A673 (cell line): ENCODE data around the gene KAZN. TPM values are rescaled to one million over a fixed set of nuclear protein-coding genes. Genes with fewer than 3 reads are reported as not detected.

ENCODE experiments used
- BruUV-seq: library from RNA; stranded (reverse); fragments of 400-500 nt; replicated peaks from 2 replicates; lab custom pipeline; 2021; lab: Mats Ljungman, UMichigan
- CTCF ChIA-PET: fragments of 300-600 bp; sonication (Branson Sonifier 250); formaldehyde crosslinking; loops from one replicate; lab custom pipeline; 2022; ENCODE audit warnings: antibody characterized with exemption; lab: Charles Lee
- POLR2A ChIA-PET: fragments of 300-600 bp; sonication (Branson Sonifier 250); formaldehyde crosslinking; loops from one replicate; lab custom pipeline; 2022; ENCODE audit warnings: antibody characterized with exemption; ENCODE audit not compliant: low non-redundant PET; lab: Charles Lee
- DNase-seq: peaks from one replicate; pipeline ENCODE4 v3.0.0-alpha.2; 2015; ENCODE audit warnings: low spot score
- H3K27ac ChIP-seq: fragments of 200-600 bp; sonication (generic); 2 replicates; pipeline ENCODE4 v1.5.1; 2016; ENCODE audit warnings: mixed run types, low read depth, mild to moderate bottlenecking, mixed read lengths, antibody characterized with exemption, low read length; ENCODE audit not compliant: poor library complexity, severe bottlenecking
- H3K27me3 ChIP-seq: fragments of 200-600 bp; sonication (generic); replicated peaks from 2 replicates; pipeline ENCODE4 v1.6.1; 2017; ENCODE audit warnings: mixed run types, low read depth, mild to moderate bottlenecking, mixed read lengths, antibody characterized with exemption, low read length; ENCODE audit not compliant: insufficient read depth, poor library complexity
- H3K36me3 ChIP-seq: fragments of 200-600 bp; sonication (generic); 2 replicates; pipeline ENCODE4 v1.6.1; 2016; ENCODE audit warnings: mixed run types, mild to moderate bottlenecking, mixed read lengths, antibody characterized with exemption, low read length; ENCODE audit not compliant: insufficient read depth, poor library complexity, severe bottlenecking
- H3K4me1 ChIP-seq: fragments of 200-600 bp; sonication (generic); 2 replicates; pipeline ENCODE4 v1.6.1; 2017; ENCODE audit warnings: mixed run types, mild to moderate bottlenecking, mixed read lengths, antibody characterized with exemption, low read length; ENCODE audit not compliant: insufficient read depth, poor library complexity, severe bottlenecking
- H3K4me3 ChIP-seq: fragments of 200-600 bp; sonication (generic); 2 replicates; pipeline ENCODE4 v1.5.1; 2016; ENCODE audit warnings: low read depth, mixed run types, mild to moderate bottlenecking, mixed read lengths, low read length; ENCODE audit not compliant: poor library complexity, severe bottlenecking
- H3K9me3 ChIP-seq: fragments of 200-600 bp; sonication (generic); 2 replicates; pipeline ENCODE4 v1.6.1; 2016; ENCODE audit warnings: mixed run types, low read depth, mild to moderate bottlenecking, mixed read lengths, antibody characterized with exemption, low read length; ENCODE audit not compliant: poor library complexity, severe bottlenecking
- EZH2 ChIP-seq: fragments of 200-600 bp; sonication (generic); IDR thresholded peaks from 2 replicates; pipeline ENCODE4 v1.6.1; 2017; ENCODE audit warnings: borderline replicate concordance, low read depth, mild to moderate bottlenecking, mixed read lengths, antibody characterized with exemption, low read length; ENCODE audit not compliant: poor library complexity, severe bottlenecking
- intact Hi-C: fragments of 100-400 bp; cut with micrococcal nuclease; formaldehyde crosslinking; loops from one replicate; pipeline ENCODE4 v1.10.0; 2022; ENCODE audit not compliant: unreplicated experiment
- total RNA-seq: library from RNA; stranded (reverse); gene quantifications from 2 replicates; pipeline ENCODE4 v1.2.3, GENCODE V29; 2021
- TF ChIP-seq, protein P1 (sequence below): fragments of 300-800, 200-600 bp; sonication (generic); conservative IDR thresholded peaks from 2 replicates; pipeline ENCODE4 v1.5.1; 2017; ENCODE audit warnings: low read depth, mild to moderate bottlenecking, antibody characterized with exemption, low read length, moderate library complexity, mixed read lengths

KAZN gene
- total RNA-seq, 1 experiment from 2014 or later: 8.0 TPM

DNA sequence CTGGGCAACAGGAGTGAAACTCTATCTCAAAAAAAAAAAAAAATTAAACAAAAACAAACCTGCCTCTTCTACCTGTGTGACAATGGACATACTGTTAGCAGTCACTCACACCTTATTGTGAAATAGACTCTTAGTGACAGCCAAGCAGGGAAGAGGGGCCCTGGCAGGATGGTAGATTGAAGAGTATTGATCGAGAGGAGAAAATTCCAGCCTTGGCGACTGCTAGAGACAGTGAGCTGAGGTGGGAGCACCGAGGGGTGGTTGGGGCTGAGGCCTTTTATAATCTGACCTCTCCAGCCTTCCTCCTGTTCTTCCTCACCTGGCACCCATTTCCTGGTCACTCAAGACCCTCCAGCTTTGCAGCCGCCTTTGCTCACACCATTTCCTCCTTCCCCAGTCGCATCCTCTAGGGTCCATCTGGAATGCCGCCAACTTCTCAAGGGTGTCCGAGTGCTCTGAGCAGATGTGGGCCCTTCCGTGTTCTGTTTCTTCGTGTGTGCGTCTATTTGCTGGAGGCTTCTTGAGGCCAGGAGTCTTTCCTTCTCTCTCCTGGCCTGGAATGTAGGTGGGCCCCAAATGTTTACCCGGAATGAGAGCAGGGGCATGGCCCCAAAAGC, 358.2 kb downstream of the KAZN start:
- no peak overlapping the region for H3K27ac ChIP-seq
- POLR2A ChIA-PET: no interaction called here
- no peaks in the 10 kb centered on the region for H3K27me3 ChIP-seq
- no peaks in the 10 kb centered on the region for H3K36me3 ChIP-seq
- DNase-seq: no peak
- BruUV-seq: no TSS peak
- intact Hi-C loops: no loop called here
- CTCF ChIA-PET: no interaction called here
- H3K9me3 ChIP-seq: no peaks in the 10 kb centered on the region
- no peak overlapping the region for H3K4me3 ChIP-seq
- no peaks in the 10 kb centered on the region for H3K4me1 ChIP-seq
- TF ChIP-seq, protein P1, sequence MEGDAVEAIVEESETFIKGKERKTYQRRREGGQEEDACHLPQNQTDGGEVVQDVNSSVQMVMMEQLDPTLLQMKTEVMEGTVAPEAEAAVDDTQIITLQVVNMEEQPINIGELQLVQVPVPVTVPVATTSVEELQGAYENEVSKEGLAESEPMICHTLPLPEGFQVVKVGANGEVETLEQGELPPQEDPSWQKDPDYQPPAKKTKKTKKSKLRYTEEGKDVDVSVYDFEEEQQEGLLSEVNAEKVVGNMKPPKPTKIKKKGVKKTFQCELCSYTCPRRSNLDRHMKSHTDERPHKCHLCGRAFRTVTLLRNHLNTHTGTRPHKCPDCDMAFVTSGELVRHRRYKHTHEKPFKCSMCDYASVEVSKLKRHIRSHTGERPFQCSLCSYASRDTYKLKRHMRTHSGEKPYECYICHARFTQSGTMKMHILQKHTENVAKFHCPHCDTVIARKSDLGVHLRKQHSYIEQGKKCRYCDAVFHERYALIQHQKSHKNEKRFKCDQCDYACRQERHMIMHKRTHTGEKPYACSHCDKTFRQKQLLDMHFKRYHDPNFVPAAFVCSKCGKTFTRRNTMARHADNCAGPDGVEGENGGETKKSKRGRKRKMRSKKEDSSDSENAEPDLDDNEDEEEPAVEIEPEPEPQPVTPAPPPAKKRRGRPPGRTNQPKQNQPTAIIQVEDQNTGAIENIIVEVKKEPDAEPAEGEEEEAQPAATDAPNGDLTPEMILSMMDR: no peak

DNA sequence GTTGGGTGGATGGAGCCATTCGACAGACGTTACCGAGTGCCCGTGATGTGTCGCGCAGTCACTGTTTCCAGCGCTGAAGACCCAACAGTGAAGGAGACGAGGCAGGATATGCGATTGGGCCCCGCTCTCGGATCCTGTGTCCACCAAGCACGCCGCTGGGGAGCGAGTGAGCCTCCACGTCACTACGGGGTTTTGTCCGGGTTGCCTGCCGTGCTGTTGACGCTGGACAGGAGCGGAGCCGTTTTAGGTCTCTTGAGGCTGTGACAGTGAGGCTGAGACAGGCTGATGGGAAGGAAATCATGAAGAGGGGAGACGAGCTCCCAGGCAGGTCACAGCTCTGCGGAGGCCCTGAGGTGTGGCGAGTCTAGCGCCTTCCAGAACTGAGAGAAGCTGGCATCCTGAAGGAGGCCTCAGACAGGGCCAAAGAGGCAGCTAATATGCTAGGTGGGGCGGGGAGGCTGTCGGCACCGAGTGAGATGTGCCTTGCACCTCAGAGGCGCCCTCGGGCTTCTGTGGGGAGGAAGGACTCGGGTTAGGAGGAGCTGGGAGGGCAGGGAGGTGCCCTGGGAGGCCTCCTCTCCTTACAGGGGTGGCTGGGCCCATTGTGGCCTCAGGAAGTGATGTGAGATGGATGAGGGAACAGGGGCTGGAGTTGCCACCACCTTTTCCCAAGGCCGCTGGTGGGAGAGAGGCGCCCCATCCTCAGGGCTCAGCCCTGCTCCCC, 359.1 kb downstream of the KAZN start:
- Histone ChIP-seq H3K36me3 (no peaks in the 10 kb centered on the region), H3K4me1 (no peaks in the 10 kb centered on the region), H3K27me3 (no peaks in the 10 kb centered on the region), H3K27ac (no peak overlapping the region), H3K4me3 (no peak overlapping the region), H3K9me3 (no peaks in the 10 kb centered on the region)
- no peak for DNase-seq
- TF ChIP-seq, protein P1: no peak
- TF ChIP-seq EZH2: no peak
- POLR2A ChIA-PET: no interaction called here
- BruUV-seq: no TSS peak
- CTCF ChIA-PET: no interaction called here
- intact Hi-C loops: no loop called here

GRCh38 chr1:14958249-14959058, 360.0 kb downstream of the KAZN start:
- Histone ChIP-seq H3K27me3 (no peaks in the 10 kb centered on the region), H3K27ac (no peak overlapping the region), H3K4me3 (no peak overlapping the region), H3K36me3 (no peaks in the 10 kb centered on the region), H3K9me3 (no peaks in the 10 kb centered on the region), H3K4me1 (no peaks in the 10 kb centered on the region)
- TF ChIP-seq EZH2: no peak
- TF ChIP-seq, protein P1: no peak
- DNase-seq: no peak
- BruUV-seq: no TSS peak
- POLR2A ChIA-PET: no interaction called here
- intact Hi-C loops: no loop called here
- CTCF ChIA-PET: no interaction called here
